A172 (cell line): ENCODE measurements around the gene CYTH1. TPM values are rescaled to one million over a fixed set of nuclear protein-coding genes. Genes with fewer than 3 reads are reported as not detected.

Experiments
- DNase-seq: peaks from one replicate; pipeline ENCODE4 v3.0.0-alpha.2; 2015; ENCODE audit warnings: low spot score
- total RNA-seq: library from RNA; depleted of rRNA; stranded (reverse); fragments of >200 nt; shearing (Covaris generic); gene quantifications from 2 replicates; pipeline ENCODE4 v1.2.3, GENCODE V29; 2014

Gene CYTH1
- total RNA-seq, 1 experiment from 2014 or later = 25.5 TPM

DNA sequence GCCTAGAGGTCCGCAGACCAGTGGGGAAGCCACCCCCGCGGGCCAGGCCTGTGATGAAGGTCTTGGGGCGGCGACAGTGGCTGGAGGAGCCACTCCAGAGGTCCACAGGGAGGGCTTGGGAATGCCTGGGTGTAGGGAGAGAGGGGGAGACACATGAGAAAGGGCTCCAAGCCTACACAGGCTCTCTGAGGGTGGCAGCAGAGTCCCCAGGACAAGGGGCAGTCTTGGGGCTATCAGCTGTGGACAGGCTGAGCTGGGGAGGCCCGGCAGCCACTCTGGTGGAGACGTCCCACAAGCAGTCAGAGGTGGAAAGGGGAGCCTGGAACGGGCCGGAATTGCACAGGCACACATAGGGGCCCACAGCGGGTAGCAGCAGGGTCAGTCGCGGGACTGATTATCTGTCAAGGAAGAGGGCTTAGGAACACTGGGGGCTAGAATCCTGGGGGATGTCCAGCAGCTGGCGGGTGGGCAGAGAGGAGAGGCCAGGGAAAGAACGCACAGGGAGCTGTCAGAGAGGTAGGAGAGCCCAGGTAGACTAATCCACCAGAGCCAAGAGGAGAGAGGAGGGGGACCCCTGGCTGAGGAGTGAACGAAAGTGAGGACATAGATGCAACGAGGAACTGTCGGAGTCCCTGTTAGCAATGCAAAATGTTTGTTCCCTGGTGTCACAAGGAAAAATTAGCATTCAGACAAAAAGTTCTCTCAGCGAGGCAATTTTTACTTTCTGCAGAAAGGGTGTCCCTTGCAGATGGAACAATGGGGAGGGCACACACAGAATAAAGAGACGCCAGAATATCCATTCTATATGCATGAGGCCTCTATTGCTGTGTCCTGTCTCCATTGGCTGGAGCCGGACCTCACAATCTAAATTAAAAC lies 111.0 kb downstream of the CYTH1 start:
- no peak for DNase-seq

DNA sequence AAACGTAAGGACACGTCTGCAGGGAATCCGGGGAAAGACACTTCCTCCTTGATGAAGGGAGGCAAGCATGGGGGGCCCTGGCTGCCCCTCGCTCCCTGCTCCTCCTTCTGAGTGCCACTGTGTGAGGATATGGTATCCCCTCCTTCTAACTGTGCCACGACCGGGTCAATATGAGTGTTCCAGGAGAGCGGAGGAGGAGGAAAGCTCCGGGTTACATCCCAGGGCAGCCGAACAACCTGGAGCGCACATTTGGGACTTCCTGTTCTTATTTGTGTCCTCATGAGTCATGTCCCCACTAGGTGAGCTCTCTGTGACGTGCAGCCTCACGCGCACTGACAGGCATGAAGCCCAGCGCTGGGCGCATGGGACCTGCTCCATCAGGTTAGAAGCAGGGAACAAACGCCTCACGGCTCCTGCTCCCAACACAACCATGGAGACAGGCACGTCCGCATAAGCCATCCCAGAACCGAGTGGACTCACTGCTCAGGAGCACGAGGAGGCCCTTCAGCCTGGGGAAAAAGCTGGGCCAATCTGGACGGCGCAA lies 112.0 kb downstream of the CYTH1 start:
- no peak for DNase-seq

DNA sequence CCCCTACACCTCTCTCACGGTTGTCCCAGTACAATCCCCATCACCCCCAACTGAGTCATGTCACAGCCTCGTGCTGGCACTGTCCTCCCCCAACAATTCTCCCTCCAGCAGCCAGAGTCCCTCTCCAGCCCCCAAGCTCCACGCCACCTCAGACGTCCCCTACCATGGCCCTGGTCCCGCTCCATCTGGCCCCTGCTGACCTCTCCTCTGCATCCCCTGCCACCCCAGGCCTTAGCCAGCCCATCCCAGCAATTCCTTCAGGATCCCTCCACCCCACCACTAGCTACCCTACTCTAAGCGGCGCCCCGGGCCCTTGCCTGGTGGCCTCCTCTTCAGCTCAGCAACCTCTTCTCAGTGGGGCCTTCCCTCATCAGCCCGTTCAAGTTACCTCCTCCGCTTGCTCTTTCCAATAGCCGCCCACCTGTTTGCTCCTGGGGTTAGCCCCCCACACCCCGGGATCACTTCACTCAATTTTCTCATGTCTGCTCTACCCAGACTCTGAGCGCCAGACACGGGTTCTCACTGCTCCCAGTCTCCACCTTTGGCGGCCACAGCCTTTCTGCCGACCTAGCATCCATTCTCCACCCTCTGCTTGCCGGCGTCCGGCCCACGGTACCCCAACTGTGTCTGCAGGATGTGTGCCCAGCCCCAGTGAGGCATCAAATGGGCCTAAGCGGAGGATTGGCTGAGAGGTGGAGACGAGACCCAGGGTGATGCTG lies 112.7 kb downstream of the CYTH1 start:
- no peak for DNase-seq

GRCh38 chr17:78668847-78669246 lies 113.2 kb downstream of the CYTH1 start:
- no peak for DNase-seq

DNA sequence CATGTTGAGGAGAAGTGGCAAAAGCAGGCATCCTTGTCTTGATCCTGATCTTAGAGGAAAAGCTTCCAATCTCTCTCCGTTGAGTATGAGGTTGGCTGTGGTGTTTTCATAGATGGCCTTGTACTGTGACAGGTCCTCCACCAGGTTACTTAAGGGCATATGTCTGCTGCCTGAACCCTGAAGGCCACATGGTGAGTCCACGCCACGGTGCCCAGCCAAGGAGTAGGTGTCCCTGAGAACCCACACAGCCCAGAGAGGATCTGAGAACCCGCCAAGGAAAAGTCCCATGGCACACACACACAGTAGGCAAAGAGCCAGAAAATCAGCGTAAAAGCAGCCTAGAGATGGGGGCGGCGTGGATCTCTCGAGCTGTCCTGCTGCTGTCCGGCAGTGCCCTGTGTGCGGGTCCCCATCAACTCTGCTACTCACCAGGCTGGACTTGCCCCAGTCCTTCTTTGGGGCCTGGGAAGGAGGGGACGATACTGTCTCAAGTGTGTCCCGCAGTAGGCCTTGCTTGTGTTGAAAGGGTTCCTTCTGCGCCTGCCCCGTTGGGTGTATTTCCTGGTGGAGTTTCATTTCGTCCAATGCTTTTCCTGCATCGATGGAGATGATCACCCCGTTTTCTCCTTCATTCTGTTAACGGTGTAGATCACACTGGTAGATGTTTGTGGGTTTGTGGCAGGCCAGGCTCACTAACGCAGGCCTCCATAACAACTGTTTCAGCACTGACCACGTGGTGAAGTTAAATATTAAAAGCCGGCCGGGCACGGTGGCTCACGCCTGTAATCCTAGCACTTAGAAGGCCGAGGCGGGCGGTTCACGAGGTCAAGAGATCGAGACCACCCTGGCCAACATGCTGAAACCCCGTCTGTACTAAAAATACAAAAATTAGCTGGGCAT lies 114.1 kb downstream of the CYTH1 start:
- no peak for DNase-seq

DNA sequence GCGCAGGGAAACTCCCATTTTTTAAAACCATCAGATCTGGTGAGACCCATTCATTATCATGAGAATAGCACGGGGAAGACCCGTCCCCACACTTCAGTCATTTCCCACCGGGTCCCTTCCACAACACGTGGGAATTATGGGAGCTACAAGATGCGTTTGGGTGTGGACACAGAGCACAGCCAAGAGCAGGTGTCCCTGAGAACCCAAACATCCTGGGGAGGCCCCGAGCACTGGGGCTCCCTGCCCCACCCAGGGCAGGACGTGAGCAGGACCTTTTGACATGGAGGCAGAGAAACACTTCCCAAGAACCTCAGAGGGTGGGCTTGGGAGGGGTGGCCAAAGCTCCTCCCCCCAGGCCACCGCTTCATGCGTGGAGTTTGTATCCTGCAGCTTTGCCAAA lies 115.0 kb downstream of the CYTH1 start:
- no peak for DNase-seq

DNA sequence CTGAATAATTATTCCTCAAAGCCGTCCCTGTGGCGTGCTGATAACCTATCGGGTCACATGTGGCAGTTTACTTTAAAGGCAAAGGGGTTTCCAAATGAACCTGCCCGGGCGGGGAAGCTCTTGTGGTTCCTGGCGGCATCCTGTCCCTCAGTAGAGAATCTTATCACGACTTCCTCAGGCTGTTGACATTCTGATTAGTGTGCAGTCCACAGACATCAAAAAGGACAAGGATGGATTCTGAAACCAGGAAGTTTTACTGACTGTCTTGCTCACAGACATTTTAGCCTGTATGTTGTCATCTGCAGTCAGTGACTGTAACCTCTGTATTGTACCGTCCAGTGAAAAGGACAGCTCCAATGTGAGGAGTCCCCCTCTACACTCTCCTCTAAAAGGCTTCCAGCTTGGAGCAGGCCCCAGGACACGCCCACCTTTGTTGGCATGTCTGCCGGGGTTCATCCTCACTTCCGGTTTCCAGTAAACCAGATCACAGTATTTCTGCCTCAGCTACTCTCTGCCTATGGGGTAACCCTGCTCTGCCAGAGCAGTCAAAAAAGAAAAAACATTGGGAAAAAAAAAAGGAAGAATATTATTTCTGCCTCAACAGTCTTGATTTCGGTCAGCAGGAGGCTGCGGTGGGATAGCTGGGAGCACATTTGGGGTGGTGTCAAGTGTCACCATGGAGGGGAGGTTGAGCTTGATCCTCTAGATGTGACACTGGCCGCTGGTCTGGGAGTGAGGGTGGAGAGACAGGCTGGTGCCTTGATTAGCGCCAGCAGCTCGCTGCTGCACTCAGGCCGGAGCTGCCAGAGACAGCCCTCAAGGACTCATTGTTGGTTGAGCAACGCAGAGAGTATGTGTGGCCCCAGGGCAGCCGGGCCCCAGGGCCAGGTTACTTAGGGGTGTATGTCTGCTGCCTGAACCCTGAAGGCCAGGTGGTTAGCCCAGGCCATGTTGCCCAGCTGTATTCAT lies 115.8 kb downstream of the CYTH1 start:
- DNase-seq = peak; percentile 29

DNA sequence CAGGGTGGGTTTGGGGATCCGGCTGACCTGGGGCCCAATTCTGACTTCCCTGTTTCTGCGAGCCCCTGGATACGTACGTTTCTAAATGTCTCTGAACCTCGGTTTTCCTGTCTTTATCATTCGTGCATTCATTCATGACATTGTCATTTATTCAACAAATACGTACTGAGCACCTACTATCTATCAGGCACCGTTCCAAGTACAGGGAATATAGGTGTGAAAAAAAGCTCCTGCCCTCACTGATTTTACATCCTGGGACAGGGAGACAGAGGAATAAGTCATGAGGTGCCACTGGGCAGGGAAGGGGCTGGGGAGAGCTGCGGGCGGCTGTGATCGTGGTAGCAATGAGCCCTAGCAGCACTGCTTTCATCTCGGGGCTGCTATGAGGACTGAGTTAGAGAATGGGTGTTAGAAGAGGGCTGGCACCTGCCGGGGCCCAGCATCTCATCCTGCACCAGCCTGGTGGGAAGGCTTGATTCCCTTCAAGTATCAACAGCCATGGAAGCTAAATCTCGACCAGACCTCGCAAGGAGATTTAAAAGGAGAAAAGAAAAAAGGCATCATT lies 116.6 kb downstream of the CYTH1 start:
- no peak for DNase-seq

DNA sequence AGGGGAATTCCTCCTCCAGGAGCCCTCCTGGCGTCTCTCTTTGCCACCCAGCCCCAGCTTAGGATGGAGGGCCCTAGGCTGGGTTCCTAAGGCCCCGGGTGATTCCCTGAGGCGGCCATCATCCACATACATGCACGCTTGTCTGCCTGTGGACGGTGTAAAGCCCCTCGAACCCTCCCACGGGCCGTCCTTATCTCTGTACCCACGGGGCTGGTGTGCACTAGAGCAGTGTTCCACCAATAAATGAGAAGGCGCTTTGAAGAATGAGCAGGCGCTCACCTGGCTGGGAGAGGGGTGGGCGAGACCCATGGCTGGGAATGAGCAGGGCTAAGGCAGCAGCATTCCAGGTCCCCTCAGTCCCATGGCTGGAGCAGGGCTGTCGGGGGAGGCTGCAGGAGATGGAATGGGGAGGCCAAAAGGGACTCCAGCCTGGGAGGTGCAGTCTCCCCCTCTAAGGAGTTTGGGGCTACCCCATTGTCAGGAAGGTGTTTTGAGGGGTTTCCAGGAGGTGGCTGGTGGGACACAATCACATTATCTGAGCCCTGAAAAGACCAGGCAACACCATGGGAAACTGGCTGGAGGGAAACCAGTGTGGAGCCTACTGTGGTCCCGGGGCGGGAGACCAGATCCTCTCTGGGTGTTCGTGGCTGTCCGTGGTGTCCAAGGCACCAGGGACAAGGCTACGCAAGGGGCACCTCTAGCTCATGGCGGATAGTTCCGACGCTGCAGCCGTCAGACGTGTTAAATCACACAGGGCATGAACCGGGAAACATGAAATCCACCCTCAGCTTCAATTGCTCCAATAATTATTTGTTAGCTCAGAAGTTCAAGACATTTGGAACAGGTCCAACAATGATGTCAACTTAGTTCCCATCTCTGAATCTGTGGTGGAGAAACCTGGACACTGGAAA lies 117.3 kb downstream of the CYTH1 start:
- DNase-seq = no peak

- DNase-seq = peak; percentile 81
These were observed 120.8 kb downstream of the CYTH1 start for GRCh38 chr17:78661093-78661770.

DNA sequence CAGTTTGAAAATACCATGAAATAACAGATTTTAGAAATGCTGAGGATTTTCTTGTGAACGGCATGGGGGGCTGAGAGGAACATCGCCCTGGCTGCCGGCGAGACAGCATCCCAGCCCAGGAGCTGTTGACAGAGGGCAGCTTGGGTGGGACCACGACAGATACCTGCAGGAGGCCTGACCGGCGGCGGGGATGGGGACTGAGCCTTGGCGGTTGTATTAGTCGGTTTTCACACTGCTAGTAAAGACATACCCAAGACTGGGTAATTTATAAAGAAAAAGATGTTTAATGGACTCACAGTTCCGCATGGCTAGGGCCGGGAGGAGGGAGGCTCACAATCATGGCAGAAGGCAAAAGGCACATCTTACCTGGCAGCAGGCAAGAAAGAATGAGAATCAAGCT lies 122.5 kb downstream of the CYTH1 start:
- no peak for DNase-seq

DNA sequence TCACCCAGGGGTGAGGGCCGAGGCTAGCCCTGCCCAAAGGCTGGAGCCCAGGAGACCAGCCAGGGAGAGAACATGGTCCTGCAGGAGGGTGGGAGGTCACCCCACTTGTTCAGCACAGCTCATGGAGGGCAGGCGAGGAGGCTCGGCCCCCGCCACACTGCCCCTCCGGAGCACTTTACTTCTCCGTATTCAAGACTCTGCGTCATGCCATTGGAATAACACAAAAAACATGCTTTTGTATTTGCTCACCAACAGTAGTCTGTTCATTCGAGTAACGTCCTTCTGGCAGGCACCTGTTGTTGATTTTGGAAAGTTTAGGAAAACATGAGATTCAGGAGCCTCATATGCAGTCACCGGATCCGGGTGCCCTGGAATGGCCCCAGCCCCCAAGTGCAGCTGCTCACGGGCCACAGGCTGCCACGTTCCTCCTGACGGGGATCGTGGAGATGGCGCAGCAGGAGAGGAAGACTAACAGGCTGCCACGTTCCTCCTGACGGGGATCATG lies 123.7 kb downstream of the CYTH1 start:
- DNase-seq = no peak

DNA sequence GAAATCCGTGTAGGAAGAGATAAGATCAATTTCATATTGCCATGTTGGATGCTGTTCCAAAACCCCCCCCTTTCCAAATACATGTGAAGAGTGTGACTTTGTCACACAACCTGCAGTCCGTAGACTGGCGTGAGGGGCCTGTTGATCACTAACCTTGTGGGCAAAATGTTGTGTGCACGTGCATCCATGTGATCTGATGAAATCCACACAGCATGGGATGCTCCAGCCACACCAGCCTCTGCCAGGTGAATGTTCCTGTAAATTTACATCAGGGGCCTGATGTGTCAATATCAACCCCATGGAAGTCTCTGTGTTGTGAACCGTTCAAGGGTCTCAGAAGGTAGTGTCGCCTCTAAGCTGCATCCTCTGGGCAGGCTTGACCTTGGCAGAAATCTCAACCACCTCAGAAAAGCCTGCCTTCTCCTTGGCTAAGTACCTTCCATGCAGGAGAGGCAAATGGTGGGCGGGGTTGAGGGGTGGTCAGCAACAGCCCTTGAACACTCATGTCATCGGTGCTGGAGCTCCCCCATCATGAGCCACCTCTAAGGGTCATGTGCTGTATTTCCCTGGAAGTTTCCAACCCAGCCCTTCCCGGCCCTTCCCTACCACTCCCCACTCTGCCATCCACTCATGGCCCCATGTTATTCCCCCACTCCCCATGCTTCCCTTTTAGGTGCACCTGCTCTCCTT lies 126.7 kb downstream of the CYTH1 start:
- DNase-seq = no peak

GRCh38 chr17:78654325-78654724 lies 127.7 kb downstream of the CYTH1 start:
- no peak for DNase-seq

- DNase-seq = peak; percentile 52
These were observed 128.7 kb downstream of the CYTH1 start for GRCh38 chr17:78653382-78653781.

DNA sequence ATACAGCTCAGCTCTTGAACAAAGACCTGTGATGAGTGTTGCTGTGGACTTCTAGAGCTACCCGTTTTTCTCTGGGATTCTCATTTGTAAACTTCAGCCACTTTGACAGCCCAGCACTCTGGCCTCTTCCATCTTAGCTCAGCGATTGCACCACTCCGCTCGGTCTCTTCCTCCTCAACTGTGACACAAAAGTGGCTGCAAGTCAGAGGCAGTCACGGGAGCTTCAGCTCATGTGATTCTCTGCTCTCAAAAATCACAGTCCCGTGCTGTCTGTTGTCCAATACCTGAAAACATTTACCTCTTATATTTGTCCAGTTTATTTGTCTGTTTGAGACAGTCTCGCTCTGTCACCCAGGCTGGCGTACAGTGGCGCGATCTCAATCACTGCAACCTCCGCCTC lies 129.2 kb downstream of the CYTH1 start:
- no peak for DNase-seq

DNA sequence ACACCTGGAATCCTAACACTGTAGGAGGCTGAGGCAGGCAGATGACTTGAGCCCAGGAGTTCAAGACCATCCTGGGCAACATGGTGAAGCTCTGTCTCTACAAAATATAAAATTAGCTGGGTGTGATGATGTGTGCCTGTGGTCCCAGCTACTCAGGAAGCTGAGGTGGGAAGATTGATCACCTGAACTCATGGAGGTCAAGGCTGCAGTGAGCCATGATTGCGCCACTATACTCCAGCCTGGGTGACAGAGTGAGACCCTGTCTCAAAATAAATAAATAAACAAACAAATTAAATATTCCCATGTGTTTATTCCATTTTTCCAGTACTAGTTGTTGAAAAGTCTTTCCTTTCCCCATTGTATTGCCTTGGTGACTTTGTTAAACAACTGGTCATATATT lies 130.0 kb downstream of the CYTH1 start:
- no peak for DNase-seq

DNA sequence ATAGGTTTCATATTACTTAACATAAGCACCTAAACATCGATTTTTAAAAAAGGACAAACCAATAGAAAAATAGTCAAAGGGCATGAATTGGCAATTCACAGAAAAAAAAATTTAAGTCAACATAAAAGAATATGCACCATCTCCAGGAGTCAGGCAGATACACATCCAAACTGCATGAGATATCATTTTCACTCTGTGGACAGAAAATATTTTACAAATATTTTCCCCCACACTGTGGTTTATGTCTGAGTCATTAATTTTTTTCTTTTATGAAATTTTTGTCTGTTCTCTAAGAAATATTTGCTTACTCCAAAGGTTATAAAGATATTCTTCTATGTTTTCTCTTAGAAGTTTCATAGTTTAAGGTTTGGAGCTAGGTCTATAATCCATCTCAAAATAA lies 130.5 kb downstream of the CYTH1 start:
- no peak for DNase-seq
